K562 (cell line): ENCODE data around the gene FAM83E. TPM values are rescaled to one million over a fixed set of nuclear protein-coding genes. Genes with fewer than 3 reads are reported as not detected.

Source experiments
- ATF7 ChIP-seq: fragments of 450-650 bp; IDR thresholded peaks from 2 replicates; pipeline ENCODE4 v1.7.1; 2014; ENCODE audit warnings: mild to moderate bottlenecking, moderate library complexity
- CBFA2T3 ChIP-seq: fragments of 450-650 bp; IDR thresholded peaks from 2 replicates; pipeline ENCODE4 v1.6.1; 2017
- CBX5 ChIP-seq: IDR thresholded peaks from 2 replicates; pipeline ENCODE4 v1.6.1; 2014; ENCODE audit warnings: low read depth, borderline replicate concordance
- DACH1 ChIP-seq: fragments of 450-650 bp; IDR thresholded peaks from 2 replicates; pipeline ENCODE4 v1.6.1; 2018; ENCODE audit not compliant: partially characterized antibody
- EWSR1 ChIP-seq: fragments of 450-650 bp; IDR thresholded peaks from 2 replicates; pipeline ENCODE4 v1.6.1; 2018; ENCODE audit warnings: borderline replicate concordance, mild to moderate bottlenecking, low read depth, moderate library complexity; ENCODE audit not compliant: partially characterized antibody
- FOXJ3 ChIP-seq: sonication (generic); formaldehyde crosslinking; IDR thresholded peaks from 2 replicates; pipeline ENCODE4 v1.4.0; 2020; ENCODE audit warnings: mild to moderate bottlenecking, missing genetic modification reagents
- GATAD2A ChIP-seq: fragments of 450-650 bp; IDR thresholded peaks from 2 replicates; pipeline ENCODE4 v1.6.1; 2017
- GTF2A2 ChIP-seq: IDR thresholded peaks from 2 replicates; pipeline ENCODE4 v1.6.1; 2016; ENCODE audit warnings: mild to moderate bottlenecking, missing genetic modification characterization, missing compliant biosample characterization
- IFI16 ChIP-seq: fragments of 250-450 bp; sonication (Bioruptor Pico); IDR thresholded peaks from 2 replicates; pipeline ENCODE4 v2.1.2; 2022; ENCODE audit warnings: mild to moderate bottlenecking, inconsistent platforms
- MAZ ChIP-seq, 2 experiments: fragments of 450-650 bp in 1 of 2; sonication (generic) in 1 of 2; formaldehyde crosslinking; IDR thresholded peaks in 1 of 2; conservative IDR thresholded peaks in 1 of 2; 2 replicates each; pipeline versions ENCODE4 v1.4.0 to v1.5.0; 2020; ENCODE audit warnings: mild to moderate bottlenecking in 1 of 2, missing genetic modification reagents in 1 of 2
- NR3C1 ChIP-seq: sonication (generic); formaldehyde crosslinking; IDR thresholded peaks from 2 replicates; pipeline ENCODE4 v1.8.1; 2022; ENCODE audit warnings: missing genetic modification reagents
- NUFIP1 ChIP-seq: fragments of 450-650 bp; IDR thresholded peaks from 2 replicates; pipeline ENCODE4 v1.6.1; 2018; ENCODE audit not compliant: partially characterized antibody
- PHB2 ChIP-seq: fragments of 450-650 bp; IDR thresholded peaks from 2 replicates; pipeline ENCODE4 v1.6.1; 2017; ENCODE audit warnings: low read depth
- RBFOX2 ChIP-seq: fragments of 200-400 bp; formaldehyde crosslinking; IDR thresholded peaks from 2 replicates; pipeline ENCODE4 v1.6.1; 2017; ENCODE audit warnings: low read depth, mild to moderate bottlenecking, low read length, moderate library complexity
- RBM17 ChIP-seq: fragments of 200-400 bp; formaldehyde crosslinking; IDR thresholded peaks from 2 replicates; pipeline ENCODE4 v1.6.1; 2017; ENCODE audit warnings: low read depth, mild to moderate bottlenecking, low read length, borderline replicate concordance
- SP2 ChIP-seq: IDR thresholded peaks from 2 replicates; pipeline ENCODE4 v1.6.1; 2011; ENCODE audit warnings: mild to moderate bottlenecking, low read depth, low read length, moderate library complexity; ENCODE audit not compliant: poor library complexity, severe bottlenecking; ENCODE audit errors: extremely low read depth
- TAF7 ChIP-seq: fragments of 450-650 bp; IDR thresholded peaks from 2 replicates; pipeline ENCODE4 v1.6.1; 2016; ENCODE audit warnings: missing genetic modification characterization, missing compliant biosample characterization
- TBP ChIP-seq: optimal IDR thresholded peaks from 2 replicates; pipeline ENCODE3; 2011; ENCODE audit warnings: low read depth, low read length, improper control_type of control experiment
- TSC22D4 ChIP-seq: fragments of 450-650 bp; IDR thresholded peaks from 2 replicates; pipeline ENCODE4 v1.6.1; 2016; ENCODE audit warnings: missing genetic modification characterization, missing biosample characterization, control low read depth
- ZBTB34 ChIP-seq: fragments of 250-450 bp; sonication (Bioruptor Pico); IDR thresholded peaks from 2 replicates; pipeline ENCODE4 v1.8.0; 2021; ENCODE audit warnings: mild to moderate bottlenecking, moderate library complexity
- ZKSCAN1 ChIP-seq: fragments of 150-350 bp; IDR thresholded peaks from 2 replicates; pipeline ENCODE4 v1.6.1; 2016; ENCODE audit warnings: low read depth, low read length
- ZNF263 ChIP-seq: sonication (generic); formaldehyde crosslinking; IDR thresholded peaks from 2 replicates; pipeline ENCODE4 v1.8.0; 2022; ENCODE audit warnings: mild to moderate bottlenecking, missing genetic modification reagents, borderline replicate concordance
- ZNF444 ChIP-seq: fragments of 250-450 bp; sonication (Bioruptor Pico); IDR thresholded peaks from 2 replicates; pipeline ENCODE4 v1.4.0; 2020; ENCODE audit warnings: mild to moderate bottlenecking, moderate library complexity
- ZNF695 ChIP-seq: fragments of 450-650 bp; formaldehyde crosslinking; IDR thresholded peaks from 2 replicates; pipeline ENCODE4 v1.4.0; 2020; ENCODE audit warnings: mild to moderate bottlenecking, moderate library complexity
- ZNF764 ChIP-seq: fragments of 250-450 bp; sonication (Bioruptor Pico); IDR thresholded peaks from 2 replicates; pipeline ENCODE4 v1.4.0; 2020; ENCODE audit warnings: low read depth, mild to moderate bottlenecking, moderate library complexity
- polyA plus RNA-seq, 8 experiments: library from polyadenylated mRNA; depleted of rRNA in 4 of 8; stranded (reverse) in 5 of 8; unstranded in 3 of 8; fragments of >200 nt; fragmentation: Nextera tagmentation in 2 of 8; fragmentation: Illumina TruSeq in 1 of 8; extraction: Ambion mirVana in 2 of 8; extraction: Trizol in 1 of 8; gene quantifications; 2 replicates each; pipeline versions ENCODE4 v1.2.1 to v1.2.3, GENCODE V29; 2011 to 2014; ENCODE audit warnings: inconsistent platforms in 1 of 8, missing spikeins in 1 of 8
- total RNA-seq, 7 experiments: library from RNA; depleted of rRNA in 6 of 7; stranded (reverse); fragments of >200 nt in 6 of 7; fragmentation: Illumina TruSeq in 2 of 7; extraction: Trizol in 2 of 7; gene quantifications; 2 replicates each; pipeline versions ENCODE4 v1.2.1 to v1.2.3, GENCODE V29; 2011 to 2021; ENCODE audit warnings: low replicate concordance in 1 of 7
- TF ChIP-seq, protein P1 (sequence below): fragments of 250-450 bp; sonication (Bioruptor Pico); IDR thresholded peaks from 2 replicates; pipeline ENCODE4 v1.8.0; 2022; ENCODE audit warnings: moderate library complexity, mild to moderate bottlenecking, inconsistent platforms
- TF ChIP-seq, protein P2 (sequence below): IDR thresholded peaks from 2 replicates; pipeline ENCODE4 v1.6.1; 2012; ENCODE audit warnings: low read depth, low read length, improper control_type of control experiment, borderline replicate concordance

FAM83E gene
- total and polyA plus RNA-seq, 9 of the 15 experiments (the other 6 are each of a cell fraction or from before 2014, with no cell fraction given): 0.15 to 0.87 (median 0.29) TPM; not detected in 4

GRCh38 chr19:48633148-48634035 is 18.5 kb upstream of the FAM83E start (continued):
- TF ChIP-seq, protein P1, sequence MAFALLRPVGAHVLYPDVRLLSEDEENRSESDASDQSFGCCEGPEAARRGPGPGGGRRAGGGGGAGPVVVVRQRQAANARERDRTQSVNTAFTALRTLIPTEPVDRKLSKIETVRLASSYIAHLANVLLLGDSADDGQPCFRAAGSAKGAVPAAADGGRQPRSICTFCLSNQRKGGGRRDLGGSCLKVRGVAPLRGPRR (CRISPR knock-in tag): no peak
- TF ChIP-seq ATF7 (0 out of 2 replicates have a peak, but pooled peaks have one; percentile 5), RBM17 (no peak), DACH1 (peak; percentile 96), PHB2 (no peak), MAZ (CRISPR knock-in tag; conservative IDR thresholded peaks at IDR 0.05 in 1 of 2, IDR thresholded peaks at IDR 0.05 in 1 of 2) (0 out of 4 replicates have a peak, but pooled peaks of 1 of the 2 experiments have one; percentile 50), FOXJ3 (CRISPR knock-in tag) (no peak), NUFIP1 (no peak), ZNF764 (CRISPR knock-in tag) (no peak), IFI16 (no peak), CBX5 (no peak), ZNF695 (CRISPR knock-in tag) (no peak), ZKSCAN1 (no peak), ZNF444 (CRISPR knock-in tag) (no peak), TSC22D4 (no peak), TBP (no peak), CBFA2T3 (peak; percentile 77), EWSR1 (no peak), ZNF263 (CRISPR knock-in tag) (peak; percentile 89), SP2 (no peak), ZBTB34 (no peak), TAF7 (tag) (0 out of 2 replicates have a peak, but pooled peaks have one; percentile 20), NR3C1 (CRISPR knock-in tag) (no peak), GATAD2A (0 out of 2 replicates have a peak, but pooled peaks have one; percentile 37), RBFOX2 (no peak), GTF2A2 (0 out of 2 replicates have a peak, but pooled peaks have one; percentile 12)
- TF ChIP-seq, protein P2, sequence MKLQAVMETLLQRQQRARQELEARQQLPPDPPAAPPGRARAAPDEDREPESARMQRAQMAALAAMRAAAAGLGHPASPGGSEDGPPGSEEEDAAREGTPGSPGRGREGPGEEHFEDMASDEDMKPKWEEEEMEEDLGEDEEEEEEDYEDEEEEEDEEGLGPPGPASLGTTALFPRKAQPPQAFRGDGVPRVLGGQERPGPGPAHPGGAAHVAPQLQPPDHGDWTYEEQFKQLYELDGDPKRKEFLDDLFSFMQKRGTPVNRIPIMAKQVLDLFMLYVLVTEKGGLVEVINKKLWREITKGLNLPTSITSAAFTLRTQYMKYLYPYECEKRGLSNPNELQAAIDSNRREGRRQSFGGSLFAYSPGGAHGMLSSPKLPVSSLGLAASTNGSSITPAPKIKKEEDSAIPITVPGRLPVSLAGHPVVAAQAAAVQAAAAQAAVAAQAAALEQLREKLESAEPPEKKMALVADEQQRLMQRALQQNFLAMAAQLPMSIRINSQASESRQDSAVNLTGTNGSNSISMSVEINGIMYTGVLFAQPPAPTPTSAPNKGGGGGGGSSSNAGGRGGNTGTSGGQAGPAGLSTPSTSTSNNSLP: no peak
